ENCODE measurements around the gene GET3. TPM values are rescaled to one million over a fixed set of nuclear protein-coding genes. Genes with fewer than 3 reads are reported as not detected.

GET3 gene
- total RNA-seq, 4 donors from 2014 or later: 52.6 to 85.1 (median 70.5) TPM

GRCh38 chr19:12751635-12752034 lies 14.3 kb downstream of the GET3 start, which contains the start of gene BEST2:
Gene BEST2, plus strand, starts transcription at chr19:12751791. Its CDS starts 802 bp downstream, at chr19:12752593.
- H3K27me3 ChIP-seq: peaks cover 15 to 27% (median 18%) of the 10 kb centered on the region in 3 donors

GRCh38 chr19:12752056-12752781 lies 14.9 kb downstream of the GET3 start:
- TF ChIP-seq CTCF (IDR thresholded peaks at IDR 0.05 in 4 of 5, conservative IDR thresholded peaks at IDR 0.05 in 1 of 5) (no peak), POLR2A (IDR thresholded peaks at IDR 0.05) (no peak)
- peaks cover 0 to 13% of the 10 kb centered on the region in 2 donors for H3K36me3 ChIP-seq
- in situ Hi-C loops (cut with MboI; ENCODE audit: low sequenced_read_pairs in 4 of 4) (no loop called here), intact Hi-C loops (cut with DNase I; ENCODE audit: low total_unique reads) (no loop called here)
- H3K27me3 ChIP-seq: peaks cover 15 to 27% (median 18%) of the 10 kb centered on the region in 3 donors
- no peak overlapping the region for H3K27ac ChIP-seq
- DNase-seq: no peak
- no peak for ATAC-seq
- H3K9me3 ChIP-seq: no peaks in the 10 kb centered on the region
- H3K4me1 ChIP-seq: peaks cover 1 to 3% of the 10 kb centered on the region in 2 donors
- no peak overlapping the region for H3K4me3 ChIP-seq

More at GRCh38 chr19:12751635-12752034, 14.3 kb downstream of the GET3 start, which contains the start of gene BEST2:
- H3K4me3 ChIP-seq: no peak within 1 kb of the TSS
- peaks cover 0 to 19% of the 10 kb centered on the region in 2 donors for H3K36me3 ChIP-seq
- no peak within 1 kb of the TSS for H3K27ac ChIP-seq
- H3K9me3 ChIP-seq: no peaks in the 10 kb centered on the region
- ATAC-seq (no peak), DNase-seq (no peak)
- TF ChIP-seq CTCF (IDR thresholded peaks at IDR 0.05 in 4 of 5, conservative IDR thresholded peaks at IDR 0.05 in 1 of 5) (no peak), POLR2A (IDR thresholded peaks at IDR 0.05) (no peak)
- peaks cover 0 to 3% of the 10 kb centered on the region in 2 donors for H3K4me1 ChIP-seq
- in situ Hi-C loops (cut with MboI; ENCODE audit: low sequenced_read_pairs in 4 of 4): no loop called here
- intact Hi-C loops (cut with DNase I; ENCODE audit: low total_unique reads): no loop called here

- H3K27ac ChIP-seq: no peak overlapping the region
- H3K36me3 ChIP-seq: no peaks in the 10 kb centered on the region
- peaks cover 15 to 18% (median 16%) of the 10 kb centered on the region in 3 donors for H3K27me3 ChIP-seq
- H3K4me3 ChIP-seq: no peak overlapping the region
- intact Hi-C loops (cut with DNase I; ENCODE audit: low total_unique reads): loop anchor here (5.0 kb wide), 1 partner anchor 42 kb away; no protein-coding TSS in a partner anchor
- in situ Hi-C loops (cut with MboI; ENCODE audit: low sequenced_read_pairs in 4 of 4): loop anchor here in 1 of 4 donors (5.0 kb wide), 1 partner anchor 93 kb away; no protein-coding TSS in a partner anchor
- ATAC-seq (no peak), DNase-seq (no peak)
- no peaks in the 10 kb centered on the region for H3K9me3 ChIP-seq
- TF ChIP-seq POLR2A (IDR thresholded peaks at IDR 0.05): no peak
- TF ChIP-seq CTCF (IDR thresholded peaks at IDR 0.05 in 4 of 5, conservative IDR thresholded peaks at IDR 0.05 in 1 of 5): no peak
- peaks cover 8 to 11% of the 10 kb centered on the region in 2 donors for H3K4me1 ChIP-seq
Measured at GRCh38 chr19:12754465-12755196, 17.3 kb downstream of the GET3 start.

- intact Hi-C loops (cut with DNase I; ENCODE audit: low total_unique reads) (loop anchor here (5.0 kb wide), 1 partner anchor 44 kb away; no protein-coding TSS in a partner anchor), in situ Hi-C loops (cut with MboI; ENCODE audit: low sequenced_read_pairs in 4 of 4) (loop anchor here in 1 of 4 donors (5.0 kb wide), 1 partner anchor 91 kb away; no protein-coding TSS in a partner anchor)
- Histone ChIP-seq H3K27ac (no peak overlapping the region), H3K36me3 (no peaks in the 10 kb centered on the region), H3K4me3 (no peak overlapping the region), H3K27me3 (peaks cover 5 to 7% (median 7%) of the 10 kb centered on the region in 3 donors), H3K9me3 (no peaks in the 10 kb centered on the region), H3K4me1 (peaks cover 8% of the 10 kb centered on the region in 2 donors)
- no peak for DNase-seq
- no peak for ATAC-seq
- no peak for TF ChIP-seq POLR2A (IDR thresholded peaks at IDR 0.05)
- no peak for TF ChIP-seq CTCF (IDR thresholded peaks at IDR 0.05 in 4 of 5, conservative IDR thresholded peaks at IDR 0.05 in 1 of 5)
Measured at GRCh38 chr19:12756150-12756883, 19.0 kb downstream of the GET3 start.
